ENCODE measurements around the gene TRPM3. TPM values are rescaled to one million over a fixed set of nuclear protein-coding genes. Genes with fewer than 3 reads are reported as not detected.
A peak's percentile ranks its signal among the peaks of the same experiment; 100 is the strongest.

The TRPM3 gene
- total RNA-seq, 1 donor = under 0.01 TPM

GRCh38 chr9:70962761-70963440, 158.5 kb downstream of the TRPM3 start:
- H3K4me3 ChIP-seq (ENCODE audit: low read depth, low read length) = no peak overlapping the region
- TF ChIP-seq CTCF (IDR thresholded peaks at IDR 0.05; ENCODE audit: insufficient read depth, low read depth, low read length) = no peak
- peak; percentile 53 for DNase-seq (ENCODE audit: low read depth)

GRCh38 chr9:70959366-70959765, 162.1 kb downstream of the TRPM3 start:
- no peak overlapping the region for H3K4me3 ChIP-seq (ENCODE audit: low read depth, low read length)
- peak; percentile 51 for DNase-seq (ENCODE audit: low read depth)
- TF ChIP-seq CTCF (IDR thresholded peaks at IDR 0.05; ENCODE audit: insufficient read depth, low read depth, low read length) = no peak

GRCh38 chr9:70954596-70955143, 166.8 kb downstream of the TRPM3 start:
- TF ChIP-seq CTCF (IDR thresholded peaks at IDR 0.05; ENCODE audit: insufficient read depth, low read depth, low read length) = no peak
- H3K4me3 ChIP-seq (ENCODE audit: low read depth, low read length) = peak overlapping the region; percentile 19
- DNase-seq (ENCODE audit: low read depth) = no peak

- no peak overlapping the region for H3K4me3 ChIP-seq (ENCODE audit: low read depth, low read length)
- TF ChIP-seq CTCF (IDR thresholded peaks at IDR 0.05; ENCODE audit: insufficient read depth, low read depth, low read length) = no peak
Measured at GRCh38 chr9:70954126-70954525, 167.3 kb downstream of the TRPM3 start.

GRCh38 chr9:70951749-70952727, 169.4 kb downstream of the TRPM3 start:
- DNase-seq (ENCODE audit: low read depth) = no peak
- TF ChIP-seq CTCF (IDR thresholded peaks at IDR 0.05; ENCODE audit: insufficient read depth, low read depth, low read length) = no peak
- no peak overlapping the region for H3K4me3 ChIP-seq (ENCODE audit: low read depth, low read length)

More at GRCh38 chr9:70954126-70954525, 167.3 kb downstream of the TRPM3 start:
- peak; percentile 82 for DNase-seq (ENCODE audit: low read depth)

- no peak for DNase-seq (ENCODE audit: low read depth)
- no peak for TF ChIP-seq CTCF (IDR thresholded peaks at IDR 0.05; ENCODE audit: insufficient read depth, low read depth, low read length)
Measured at GRCh38 chr9:70950270-70950669, 171.2 kb downstream of the TRPM3 start.

More at GRCh38 chr9:70950270-70950669, 171.2 kb downstream of the TRPM3 start:
- no peak overlapping the region for H3K4me3 ChIP-seq (ENCODE audit: low read depth, low read length)

All from fibroblast of villous mesenchyme (primary cell).